ENCODE measurements around the gene DCANP1.

DNA sequence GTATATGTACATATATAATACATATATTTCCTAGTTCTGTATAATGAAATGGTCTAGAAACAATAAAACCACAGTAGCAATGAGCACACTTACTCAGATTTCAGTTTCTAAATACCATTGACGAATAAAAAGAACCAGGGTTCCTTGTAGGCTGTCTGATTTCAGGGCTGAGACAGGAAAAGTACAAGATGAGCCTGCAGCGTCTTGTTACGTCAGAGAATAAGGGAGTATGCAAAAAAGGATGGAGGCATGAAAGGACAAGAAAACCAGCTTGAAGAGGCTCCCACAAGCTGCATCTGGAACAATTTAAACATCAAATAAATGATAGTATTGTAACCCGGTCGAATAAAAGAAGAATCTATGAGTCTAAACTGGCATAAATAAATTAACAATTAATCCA, 22.8 kb upstream of the DCANP1 start:
- TF ChIP-seq, protein P1, sequence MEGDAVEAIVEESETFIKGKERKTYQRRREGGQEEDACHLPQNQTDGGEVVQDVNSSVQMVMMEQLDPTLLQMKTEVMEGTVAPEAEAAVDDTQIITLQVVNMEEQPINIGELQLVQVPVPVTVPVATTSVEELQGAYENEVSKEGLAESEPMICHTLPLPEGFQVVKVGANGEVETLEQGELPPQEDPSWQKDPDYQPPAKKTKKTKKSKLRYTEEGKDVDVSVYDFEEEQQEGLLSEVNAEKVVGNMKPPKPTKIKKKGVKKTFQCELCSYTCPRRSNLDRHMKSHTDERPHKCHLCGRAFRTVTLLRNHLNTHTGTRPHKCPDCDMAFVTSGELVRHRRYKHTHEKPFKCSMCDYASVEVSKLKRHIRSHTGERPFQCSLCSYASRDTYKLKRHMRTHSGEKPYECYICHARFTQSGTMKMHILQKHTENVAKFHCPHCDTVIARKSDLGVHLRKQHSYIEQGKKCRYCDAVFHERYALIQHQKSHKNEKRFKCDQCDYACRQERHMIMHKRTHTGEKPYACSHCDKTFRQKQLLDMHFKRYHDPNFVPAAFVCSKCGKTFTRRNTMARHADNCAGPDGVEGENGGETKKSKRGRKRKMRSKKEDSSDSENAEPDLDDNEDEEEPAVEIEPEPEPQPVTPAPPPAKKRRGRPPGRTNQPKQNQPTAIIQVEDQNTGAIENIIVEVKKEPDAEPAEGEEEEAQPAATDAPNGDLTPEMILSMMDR (IDR thresholded peaks at IDR 0.05; ENCODE audit: extremely low read depth in 1 of 2, insufficient read depth in 1 of 2, low read depth in 1 of 2, low read length in 2 of 2): no peak
- TF ChIP-seq POLR2AphosphoS5 (IDR thresholded peaks at IDR 0.05; ENCODE audit: insufficient read depth, low read depth, low read length) (no peak), EZH2 (IDR thresholded peaks at IDR 0.05; ENCODE audit: borderline replicate concordance, low read depth, low read length, severe bottlenecking) (no peak), POLR2A (IDR thresholded peaks at IDR 0.05; ENCODE audit: low read depth, low read length) (no peak)

All from endothelial cell of umbilical vein (primary cell).